GM18867 (cell line): Measurements from ENCODE around the gene TEPSIN.

Experiments used
- ATAC-seq: cut with Tn5 transposase; IDR thresholded peaks from one replicate; pipeline ENCODE4 v1.9.1; 2021; ENCODE audit warnings: mild to moderate bottlenecking, moderate library complexity; ENCODE audit not compliant: unreplicated experiment

Gene TEPSIN

DNA sequence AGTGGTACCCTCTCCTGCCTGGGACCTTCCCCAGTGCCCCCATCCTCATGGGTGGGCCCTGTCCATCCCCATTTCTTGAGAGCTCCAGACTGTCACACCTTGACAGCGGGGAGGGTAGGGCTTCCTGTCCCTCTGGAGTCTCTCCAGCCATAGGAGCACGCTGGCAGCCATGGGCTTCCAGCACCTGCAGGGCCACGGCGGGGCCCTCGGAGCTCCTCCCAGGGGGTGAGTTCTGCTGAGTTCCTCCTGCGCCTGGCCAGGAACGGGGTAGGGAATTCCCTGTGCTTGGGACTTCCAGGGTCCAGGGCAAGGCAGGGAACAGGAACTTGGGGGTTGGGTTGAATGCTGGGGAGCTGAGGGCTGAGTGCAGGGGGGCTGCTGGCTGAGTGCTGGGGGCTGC, 49.8 kb downstream of the TEPSIN start:
- no peak for ATAC-seq

DNA sequence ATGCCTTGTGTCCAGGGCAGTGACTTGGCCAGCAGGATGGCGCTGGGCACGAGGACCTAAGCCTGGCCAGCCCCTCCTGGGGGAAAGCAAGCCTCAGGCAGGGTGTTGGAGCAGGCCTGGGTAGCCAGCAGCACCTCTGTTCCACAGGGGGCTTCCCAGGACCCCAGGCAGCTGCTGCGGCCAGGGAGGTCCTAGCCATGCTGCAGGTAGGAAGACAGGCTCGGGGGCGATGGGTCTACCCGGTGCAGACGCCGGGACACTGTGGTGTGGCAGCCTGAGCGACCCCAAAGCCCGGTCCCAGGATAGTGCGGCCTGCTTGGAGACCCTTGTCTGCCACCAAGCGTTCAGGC, 50.4 kb downstream of the TEPSIN start:
- ATAC-seq = no peak

DNA sequence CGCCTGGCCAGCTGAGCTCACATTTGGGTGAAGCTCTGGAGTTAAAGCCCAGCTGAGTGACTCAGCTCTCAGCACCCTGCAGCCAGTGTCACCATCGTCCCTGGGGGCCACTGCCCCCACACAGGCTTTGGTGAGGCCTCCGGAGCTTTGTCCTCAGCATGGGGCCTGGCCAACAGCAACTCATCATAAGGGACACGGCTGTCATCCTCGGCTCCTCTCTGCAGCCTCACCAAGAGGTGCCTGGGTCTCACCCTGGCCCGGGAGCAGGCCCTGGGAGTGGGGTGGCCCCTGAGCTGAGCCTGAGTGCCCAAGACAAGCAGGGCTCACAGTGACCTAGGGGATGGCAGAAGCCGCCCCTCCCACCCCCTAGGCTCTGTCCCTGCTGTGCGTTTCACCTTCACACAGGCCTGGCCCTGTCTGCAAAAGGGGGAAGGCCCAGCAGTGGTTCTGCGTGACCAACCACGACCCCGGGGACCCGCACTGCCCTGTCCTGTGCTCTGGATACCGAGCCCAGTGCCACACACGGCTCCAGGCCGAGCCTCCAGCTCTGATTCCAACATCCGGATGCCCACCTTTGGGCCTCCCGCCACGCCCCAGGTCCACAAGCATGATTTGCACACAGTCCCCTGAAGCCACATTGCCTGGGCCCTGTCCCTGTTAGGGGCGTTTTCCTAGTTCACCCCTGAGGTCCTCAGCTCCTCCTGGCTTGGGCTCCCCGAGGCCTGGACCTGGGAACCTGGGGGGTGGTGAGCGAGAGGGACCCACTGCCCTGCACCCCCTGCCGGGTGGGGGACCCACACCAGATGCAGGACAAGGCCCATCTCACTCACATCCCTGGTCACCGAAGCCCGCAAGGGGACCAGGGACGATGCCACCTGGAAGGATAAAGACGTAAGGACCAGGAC, 51.0 kb downstream of the TEPSIN start:
- no peak for ATAC-seq

DNA sequence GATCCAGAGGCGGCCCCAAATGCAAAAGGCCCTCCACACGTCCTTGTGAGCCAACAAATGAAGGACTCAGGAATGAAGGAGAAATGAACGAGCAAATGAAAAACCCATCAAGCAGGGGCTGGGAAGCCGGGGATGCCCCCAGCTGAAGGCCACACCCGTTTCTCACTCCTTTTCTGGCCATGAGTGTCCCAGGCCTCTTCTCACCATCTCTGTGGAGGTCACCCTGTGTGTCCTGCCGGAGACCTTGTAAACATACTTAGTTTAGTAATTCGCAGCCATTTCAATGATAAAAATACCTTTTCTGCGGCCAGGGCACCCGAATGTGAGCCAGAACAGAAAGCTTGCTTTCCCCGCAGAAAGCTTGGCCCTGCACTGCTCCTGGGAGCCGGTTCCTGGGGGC, 51.7 kb downstream of the TEPSIN start:
- no peak for ATAC-seq

DNA sequence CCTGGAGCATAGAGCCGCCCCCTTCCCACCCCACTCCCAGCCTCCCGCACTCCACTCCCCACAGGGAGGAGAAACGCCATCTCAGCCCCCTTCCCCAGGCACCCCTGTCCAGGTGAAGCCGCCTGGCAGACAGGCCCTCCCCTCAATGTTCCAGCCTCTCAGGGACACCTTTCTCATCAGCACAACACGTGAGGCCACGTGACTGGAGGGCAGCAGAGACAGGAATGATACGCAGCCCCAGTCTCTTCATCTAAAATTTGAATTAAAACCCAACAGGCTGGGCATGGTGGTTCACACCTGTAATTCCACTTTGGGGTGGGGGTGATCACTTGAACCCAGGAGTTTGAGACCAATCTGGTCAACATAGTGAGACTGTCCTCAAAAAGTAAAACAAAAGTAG, 52.7 kb downstream of the TEPSIN start:
- no peak for ATAC-seq

- ATAC-seq = no peak
These were observed 54.3 kb downstream of the TEPSIN start for GRCh38 chr17:81184555-81184954.

DNA sequence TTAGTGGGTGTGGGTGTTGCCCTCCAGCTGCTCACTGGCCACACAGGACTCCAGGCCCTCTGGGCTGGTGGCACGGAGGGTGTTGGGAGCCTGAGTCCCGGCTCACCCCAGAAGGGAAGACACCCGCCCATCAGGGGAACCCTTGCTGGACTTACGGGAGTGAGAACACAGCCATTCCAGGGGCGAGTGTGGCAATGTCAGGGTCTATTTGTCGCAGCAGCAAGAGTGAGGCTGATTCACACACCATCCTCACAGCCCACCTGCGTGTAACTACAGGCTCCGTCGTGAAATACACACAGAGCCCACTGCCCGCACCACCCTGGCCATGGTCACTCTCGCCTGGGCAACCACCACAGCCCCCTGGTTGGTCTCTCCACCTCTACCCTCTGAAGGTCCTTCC, 55.0 kb downstream of the TEPSIN start:
- ATAC-seq = no peak

- no peak for ATAC-seq
These were observed 55.5 kb downstream of the TEPSIN start for GRCh38 chr17:81183316-81183715.

GRCh38 chr17:81182596-81182995, 56.3 kb downstream of the TEPSIN start:
- no peak for ATAC-seq

DNA sequence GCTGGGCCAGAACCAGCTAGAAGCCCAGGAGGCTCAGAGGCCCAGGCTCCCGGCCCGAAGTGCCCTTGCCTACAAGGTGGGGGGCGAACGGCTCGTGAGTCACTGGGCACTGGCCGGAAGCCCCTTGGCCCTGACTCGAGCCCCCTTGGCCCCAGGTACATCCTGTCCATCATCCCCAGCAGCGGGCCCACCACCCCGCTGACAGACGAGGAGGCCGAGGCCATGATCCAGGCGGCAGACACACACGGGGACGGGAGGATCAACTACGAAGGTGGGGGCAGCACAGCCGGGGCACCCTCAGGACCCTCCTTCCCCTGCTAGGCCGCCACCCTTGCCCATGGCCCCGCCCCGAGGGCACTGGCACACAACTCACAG, 57.1 kb downstream of the TEPSIN start:
- ATAC-seq = no peak

DNA sequence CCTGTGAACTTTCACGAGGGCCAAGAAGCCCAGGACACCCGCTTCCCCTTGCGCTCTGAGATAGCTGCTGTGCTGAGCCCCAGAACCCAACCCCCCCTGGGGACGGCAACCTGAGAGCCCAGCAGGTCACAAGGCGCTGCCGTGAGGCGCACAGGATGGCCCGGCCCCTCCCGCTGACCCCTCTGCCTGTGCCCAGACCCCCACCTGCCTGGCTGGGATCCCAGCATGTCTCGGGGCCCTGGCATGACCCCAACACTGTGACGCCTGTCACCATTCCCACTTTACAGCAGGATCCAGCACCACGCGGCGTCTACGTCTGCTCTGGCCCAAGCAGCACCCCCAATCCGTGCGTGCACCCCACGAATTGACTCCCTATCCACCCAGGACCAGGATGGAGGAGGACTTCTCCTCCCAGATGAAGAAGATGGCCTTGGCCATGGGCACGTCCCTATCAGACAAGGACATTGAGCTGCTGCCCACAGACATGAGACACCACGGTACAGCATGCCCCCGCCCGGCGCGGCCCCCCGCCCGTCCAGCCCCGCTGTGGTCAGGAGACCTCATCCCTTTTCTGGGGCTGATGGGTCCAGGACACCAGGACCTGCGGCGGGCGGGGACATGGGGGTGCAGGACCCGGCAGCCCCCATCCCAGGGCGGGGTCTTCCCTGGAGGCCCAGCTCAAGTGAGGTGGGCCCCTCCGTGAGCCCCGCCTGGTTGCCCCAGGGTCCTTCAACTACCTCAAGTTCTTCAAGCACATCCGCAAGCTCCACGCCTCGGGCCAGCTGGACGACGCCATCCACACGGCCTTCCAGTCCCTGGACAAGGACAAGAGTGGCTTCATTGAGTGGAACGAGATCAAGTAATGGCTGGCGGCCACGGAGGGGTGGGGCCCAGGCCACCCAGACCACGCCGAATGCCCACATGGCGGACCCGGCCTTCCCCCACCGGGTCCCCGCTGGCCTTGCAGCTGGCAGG, 57.7 kb downstream of the TEPSIN start:
- ATAC-seq = no peak

GRCh38 chr17:81179861-81180260, 59.0 kb downstream of the TEPSIN start:
- ATAC-seq = no peak

DNA sequence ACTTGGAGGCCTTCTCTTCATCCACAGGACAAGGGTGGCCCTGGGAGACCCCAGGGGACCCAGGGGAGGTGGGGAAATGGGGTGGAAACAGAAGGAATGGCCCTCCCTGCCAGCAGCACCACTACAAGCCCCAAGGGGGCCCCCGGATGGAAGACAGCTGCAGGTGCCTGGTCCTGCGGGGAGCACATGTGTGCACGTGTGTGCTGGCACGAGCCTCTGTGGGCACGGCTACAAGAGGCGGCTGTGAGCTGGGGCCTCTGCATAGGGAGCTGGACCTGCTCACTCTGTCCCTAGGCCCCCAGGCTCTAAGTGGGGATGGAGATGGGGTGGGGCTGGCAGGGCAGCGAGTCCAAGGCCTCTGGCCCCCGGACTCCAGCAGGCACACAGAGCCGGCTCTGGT, 59.6 kb downstream of the TEPSIN start:
- ATAC-seq = no peak
